Measurements from ENCODE around the gene KCNQ5.

KCNQ5 gene

GRCh38 chr6:73131706-73132105 is 509.8 kb downstream of the KCNQ5 start:
- TF ChIP-seq EZH2phosphoT487 (IDR thresholded peaks at IDR 0.05; ENCODE audit: borderline replicate concordance, low read length) (no peak), CTCF (IDR thresholded peaks at IDR 0.05; ENCODE audit: low read depth, low read length, poor library complexity, severe bottlenecking) (no peak)
- H3K9me2 ChIP-seq (replicated peaks; ENCODE audit: control insufficient read depth, low read length): no peaks in the 10 kb centered on the region

GRCh38 chr6:73134588-73134987 is 512.7 kb downstream of the KCNQ5 start:
- TF ChIP-seq EZH2phosphoT487 (IDR thresholded peaks at IDR 0.05; ENCODE audit: borderline replicate concordance, low read length): no peak
- TF ChIP-seq CTCF (IDR thresholded peaks at IDR 0.05; ENCODE audit: low read depth, low read length, poor library complexity, severe bottlenecking): peak; percentile 77
- Histone ChIP-seq H3K4me2 (ENCODE audit: low read length) (no peak overlapping the region), H3K4me3 (ENCODE audit: low read length) (no peak overlapping the region), H3K9me3 (ENCODE audit: control insufficient read depth, insufficient read depth, low read length) (no peaks in the 10 kb centered on the region), H3K36me3 (ENCODE audit: control insufficient read depth, low read length) (peaks cover 18% of the 10 kb centered on the region), H3F3A (ENCODE audit: control insufficient read depth, insufficient read depth) (no peaks in the 10 kb centered on the region), H4K20me1 (ENCODE audit: control insufficient read depth, insufficient read depth, low read depth, low read length) (no peaks in the 10 kb centered on the region), H3K27me3 (ENCODE audit: control insufficient read depth, low read length) (no peaks in the 10 kb centered on the region), H3K9me2 (replicated peaks; ENCODE audit: control insufficient read depth, low read length) (no peaks in the 10 kb centered on the region), H3K27ac (ENCODE audit: low read depth, low read length) (no peak overlapping the region), H3K79me2 (ENCODE audit: control insufficient read depth, low read length) (no peaks in the 10 kb centered on the region), H3K4me1 (ENCODE audit: control insufficient read depth, low read length) (peaks cover 13% of the 10 kb centered on the region)

More at GRCh38 chr6:73131706-73132105, 509.8 kb downstream of the KCNQ5 start:
- Histone ChIP-seq H3K4me2 (ENCODE audit: low read length) (no peak overlapping the region), H3K27ac (ENCODE audit: low read depth, low read length) (no peak overlapping the region), H3K4me3 (ENCODE audit: low read length) (no peak overlapping the region), H3K9me3 (ENCODE audit: control insufficient read depth, insufficient read depth, low read length) (no peaks in the 10 kb centered on the region), H4K20me1 (ENCODE audit: control insufficient read depth, insufficient read depth, low read depth, low read length) (no peaks in the 10 kb centered on the region), H3K27me3 (ENCODE audit: control insufficient read depth, low read length) (no peaks in the 10 kb centered on the region), H3F3A (ENCODE audit: control insufficient read depth, insufficient read depth) (no peaks in the 10 kb centered on the region), H3K4me1 (ENCODE audit: control insufficient read depth, low read length) (peaks cover 13% of the 10 kb centered on the region), H3K79me2 (ENCODE audit: control insufficient read depth, low read length) (no peaks in the 10 kb centered on the region), H3K36me3 (ENCODE audit: control insufficient read depth, low read length) (peaks cover 18% of the 10 kb centered on the region)

- no peaks in the 10 kb centered on the region for H3F3A ChIP-seq (ENCODE audit: control insufficient read depth, insufficient read depth)
- H3K4me3 ChIP-seq (ENCODE audit: low read length): no peak overlapping the region
- no peak for TF ChIP-seq CTCF (IDR thresholded peaks at IDR 0.05; ENCODE audit: low read depth, low read length, poor library complexity, severe bottlenecking)
- TF ChIP-seq EZH2phosphoT487 (IDR thresholded peaks at IDR 0.05; ENCODE audit: borderline replicate concordance, low read length): no peak
Measured at GRCh38 chr6:73139681-73140383, 518.0 kb downstream of the KCNQ5 start.

More at GRCh38 chr6:73139681-73140383, 518.0 kb downstream of the KCNQ5 start:
- Histone ChIP-seq H3K27ac (ENCODE audit: low read depth, low read length) (no peak overlapping the region), H3K27me3 (ENCODE audit: control insufficient read depth, low read length) (no peaks in the 10 kb centered on the region), H3K9me2 (replicated peaks; ENCODE audit: control insufficient read depth, low read length) (no peaks in the 10 kb centered on the region), H3K79me2 (ENCODE audit: control insufficient read depth, low read length) (no peaks in the 10 kb centered on the region), H3K4me2 (ENCODE audit: low read length) (no peak overlapping the region), H3K4me1 (ENCODE audit: control insufficient read depth, low read length) (no peaks in the 10 kb centered on the region), H3K36me3 (ENCODE audit: control insufficient read depth, low read length) (peaks cover 9% of the 10 kb centered on the region; the same call in 1 of the 2 replicates), H3K9me3 (ENCODE audit: control insufficient read depth, insufficient read depth, low read length) (no peaks in the 10 kb centered on the region), H4K20me1 (ENCODE audit: control insufficient read depth, insufficient read depth, low read depth, low read length) (no peaks in the 10 kb centered on the region)

Data from DOHH2 (cell line).